HepG2 (cell line): ENCODE measurements around the gene C6orf62. TPM values are rescaled to one million over a fixed set of nuclear protein-coding genes. Genes with fewer than 3 reads are reported as not detected.

Experiments used
- ARHGAP35 ChIP-seq: sonication (generic); formaldehyde crosslinking; IDR thresholded peaks from 2 replicates; pipeline ENCODE4 v1.9.0; 2022; ENCODE audit warnings: mild to moderate bottlenecking, inconsistent platforms, moderate library complexity, missing genetic modification reagents, borderline replicate concordance
- BORCS8-MEF2B ChIP-seq: sonication (generic); formaldehyde crosslinking; IDR thresholded peaks from 2 replicates; pipeline ENCODE4 v1.8.0; 2022; ENCODE audit warnings: mild to moderate bottlenecking, missing genetic modification reagents
- CHCHD3 ChIP-seq: sonication (generic); formaldehyde crosslinking; IDR thresholded peaks from 2 replicates; pipeline ENCODE4 v1.8.0; 2022; ENCODE audit warnings: mild to moderate bottlenecking, missing genetic modification reagents, moderate library complexity
- MAFF ChIP-seq: IDR thresholded peaks from 2 replicates; pipeline ENCODE4 v1.6.1; 2011; ENCODE audit warnings: low read depth, low read length, improper control_type of control experiment
- NR2F6 ChIP-seq, 2 experiments: IDR thresholded peaks; 2 replicates each; pipeline ENCODE4 v1.6.1; 2016; ENCODE audit warnings: antibody characterized with exemption in 1 of 2, mild to moderate bottlenecking in 1 of 2
- PHF21A ChIP-seq: sonication (generic); formaldehyde crosslinking; IDR thresholded peaks from 2 replicates; pipeline ENCODE4 v1.5.0; 2020; ENCODE audit warnings: mild to moderate bottlenecking, missing genetic modification reagents
- PHF5A ChIP-seq: IDR thresholded peaks from one replicate; pipeline ENCODE4 v1.6.1; 2018; ENCODE audit warnings: low read depth, missing genetic modification reagents; ENCODE audit not compliant: unreplicated experiment
- RBM22 ChIP-seq: fragments of 200-400 bp; formaldehyde crosslinking; optimal IDR thresholded peaks from 2 replicates; pipeline ENCODE3; 2017; ENCODE audit warnings: mild to moderate bottlenecking, low read length, moderate library complexity
- REXO4 ChIP-seq: sonication (generic); formaldehyde crosslinking; IDR thresholded peaks from 2 replicates; pipeline ENCODE4 v1.8.0; 2022; ENCODE audit warnings: missing genetic modification reagents, mild to moderate bottlenecking, borderline replicate concordance
- RXRB ChIP-seq: IDR thresholded peaks from 2 replicates; pipeline ENCODE4 v1.6.1; 2016; ENCODE audit warnings: borderline replicate concordance, missing genetic modification reagents, missing compliant biosample characterization
- SMARCC2 ChIP-seq: fragments of 450-650 bp; IDR thresholded peaks from 2 replicates; pipeline ENCODE4 v1.6.1; 2017; ENCODE audit warnings: antibody characterized with exemption, mild to moderate bottlenecking
- SMARCE1 ChIP-seq: fragments of 450-650 bp; IDR thresholded peaks from 2 replicates; pipeline ENCODE4 v1.6.1; 2017; ENCODE audit warnings: borderline replicate concordance
- TBX2 ChIP-seq: sonication (generic); formaldehyde crosslinking; IDR thresholded peaks from 2 replicates; pipeline ENCODE4 v1.5.0; 2020; ENCODE audit warnings: missing genetic modification reagents, mild to moderate bottlenecking, borderline replicate concordance
- ZNF101 ChIP-seq: sonication (generic); formaldehyde crosslinking; IDR thresholded peaks from 2 replicates; pipeline ENCODE4 v1.4.0; 2020; ENCODE audit warnings: mild to moderate bottlenecking, low read depth, missing genetic modification reagents, borderline replicate concordance
- ZNF20 ChIP-seq: sonication (generic); formaldehyde crosslinking; IDR thresholded peaks from 2 replicates; pipeline ENCODE4 v1.4.0; 2020; ENCODE audit warnings: mild to moderate bottlenecking, moderate library complexity, missing genetic modification reagents
- ZNF24 ChIP-seq: fragments of 450-650 bp; IDR thresholded peaks from 2 replicates; pipeline ENCODE4 v1.6.1; 2017; ENCODE audit warnings: antibody characterized with exemption, mild to moderate bottlenecking
- ZNF33A ChIP-seq: sonication (generic); formaldehyde crosslinking; IDR thresholded peaks from 2 replicates; pipeline ENCODE4 v1.5.1; 2020; ENCODE audit warnings: missing genetic modification reagents, mild to moderate bottlenecking, moderate library complexity, borderline replicate concordance
- ZNF484 ChIP-seq: sonication (generic); formaldehyde crosslinking; IDR thresholded peaks from 2 replicates; pipeline ENCODE4 v1.5.1; 2020; ENCODE audit warnings: mild to moderate bottlenecking, low read depth, missing genetic modification reagents, borderline replicate concordance
- ZNF562 ChIP-seq: sonication (generic); formaldehyde crosslinking; IDR thresholded peaks from 2 replicates; pipeline ENCODE4 v1.8.0; 2022; ENCODE audit warnings: missing genetic modification reagents, borderline replicate concordance
- ZNF605 ChIP-seq: sonication (generic); formaldehyde crosslinking; IDR thresholded peaks from 2 replicates; pipeline ENCODE4 v1.8.0; 2022; ENCODE audit warnings: mild to moderate bottlenecking, missing genetic modification reagents
- ZNF629 ChIP-seq: sonication (generic); formaldehyde crosslinking; conservative IDR thresholded peaks from 2 replicates; pipeline ENCODE4 v1.5.0; 2020; ENCODE audit warnings: missing genetic modification reagents
- ZNF775 ChIP-seq: sonication (generic); formaldehyde crosslinking; IDR thresholded peaks from 2 replicates; pipeline ENCODE4 v1.4.0; 2020; ENCODE audit warnings: missing genetic modification reagents, mild to moderate bottlenecking, moderate library complexity, borderline replicate concordance
- polyA plus RNA-seq, 8 experiments: library from polyadenylated mRNA; depleted of rRNA in 3 of 8; stranded (reverse) in 7 of 8; unstranded in 1 of 8; fragments of >200 nt; fragmentation: Illumina TruSeq in 4 of 8; extraction: Trizol in 4 of 8; gene quantifications; 2 replicates each; pipeline versions ENCODE4 v1.2.1 to v1.2.3, GENCODE V29; 2011 to 2016; ENCODE audit warnings: low read depth in 4 of 8, missing spikeins in 1 of 8, mixed read lengths in 1 of 8; ENCODE audit not compliant: insufficient read depth in 1 of 8
- total RNA-seq, 5 experiments: library from RNA; depleted of rRNA; stranded (reverse); fragments of >200 nt; fragmentation: Illumina TruSeq; extraction: Trizol; gene quantifications; 2 replicates each; pipeline ENCODE4 v1.2.3, GENCODE V29; 2016; ENCODE audit warnings: low read depth in 1 of 5
- TF ChIP-seq, protein P1 (sequence below): sonication (generic); formaldehyde crosslinking; conservative IDR thresholded peaks from 2 replicates; pipeline ENCODE4 v1.5.0; 2020; ENCODE audit warnings: missing genetic modification reagents
- TF ChIP-seq, protein P2 (sequence below): sonication (generic); formaldehyde crosslinking; conservative IDR thresholded peaks from 2 replicates; pipeline ENCODE4 v1.4.0; 2020; ENCODE audit warnings: mild to moderate bottlenecking, missing genetic modification reagents, moderate library complexity
- TF ChIP-seq, protein P3 (sequence below): sonication (generic); formaldehyde crosslinking; IDR thresholded peaks from 2 replicates; pipeline ENCODE4 v1.8.0; 2022; ENCODE audit warnings: mild to moderate bottlenecking, missing genetic modification reagents, moderate library complexity

Gene C6orf62
- total and polyA plus RNA-seq, 2 of the 13 experiments (the other 11 are each of a cell fraction or from before 2014, with no cell fraction given) = 54.8 to 90.4 TPM

DNA sequence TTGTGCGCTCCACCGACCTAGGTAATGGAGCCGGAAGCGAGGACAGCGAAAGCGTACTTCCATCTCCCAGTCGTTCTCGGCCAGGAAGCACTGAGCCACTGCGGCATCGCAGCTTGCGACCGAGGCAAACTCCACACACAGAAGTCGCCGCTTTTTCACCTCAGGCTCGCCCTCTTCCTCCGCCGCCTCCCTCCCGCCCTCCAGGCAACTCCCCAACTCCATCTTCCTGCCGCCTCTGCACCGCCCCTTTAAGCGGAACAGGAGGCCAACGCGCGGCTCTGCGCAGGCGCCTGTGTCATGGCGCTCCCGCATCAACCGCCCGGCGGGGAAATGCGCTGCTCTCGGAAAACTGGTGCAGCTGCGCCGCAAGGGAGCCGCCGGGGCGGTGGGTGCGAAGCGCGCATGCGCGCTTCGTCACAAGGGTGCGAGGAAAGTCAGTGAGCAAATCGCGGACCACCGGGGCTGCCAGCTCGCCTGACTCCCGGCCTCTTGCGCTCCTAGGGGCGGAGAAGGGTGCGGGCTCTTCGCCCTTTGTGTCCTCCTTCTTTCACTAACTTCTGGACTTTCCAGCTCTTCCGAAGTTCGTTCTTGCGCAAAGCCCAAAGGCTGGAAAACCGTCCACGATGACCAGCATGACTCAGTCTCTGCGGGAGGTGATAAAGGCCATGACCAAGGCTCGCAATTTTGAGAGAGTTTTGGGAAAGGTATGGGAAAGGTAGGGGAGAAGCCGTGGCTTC is 52.1 kb downstream of the C6orf62 start, which contains the start of the genes ACOT13 and TDP2 (continued):
- TF ChIP-seq ZNF101 (no peak), RBM22 (peak; percentile 65), NR2F6 (IDR thresholded peaks at IDR 0.05) (0 out of 2 replicates have a peak, but pooled peaks have one; percentile 22), NR2F6 (CRISPR knock-in tag; IDR thresholded peaks at IDR 0.05) (peak; percentile 58; the same call in 1 of the 2 replicates), ZNF484 (CRISPR knock-in tag) (no peak), RXRB (CRISPR knock-in tag) (peak; percentile 76), SMARCC2 (peak; percentile 37; the same call in 1 of the 2 replicates), ZNF775 (CRISPR knock-in tag) (no peak; the same call in 1 of the 2 replicates), ZNF20 (CRISPR knock-in tag) (no peak), ZNF562 (CRISPR knock-in tag) (no peak), PHF5A (CRISPR knock-in tag) (peak; percentile 93), MAFF (0 out of 2 replicates have a peak, but pooled peaks have one; percentile 4), ZNF33A (CRISPR knock-in tag) (peak; percentile 97; the same call in 1 of the 2 replicates), SMARCE1 (no peak), PHF21A (CRISPR knock-in tag) (peak; percentile 96), CHCHD3 (CRISPR knock-in tag) (peak; percentile 89; the same call in 1 of the 2 replicates), ARHGAP35 (CRISPR knock-in tag) (peak; percentile 75; the same call in 1 of the 2 replicates), ZNF629 (CRISPR knock-in tag) (0 out of 2 replicates have a peak, but pooled peaks have one; percentile 39), TBX2 (CRISPR knock-in tag) (peak; percentile 90), ZNF605 (CRISPR knock-in tag) (peak; percentile 91), REXO4 (CRISPR knock-in tag) (no peak), BORCS8-MEF2B (CRISPR knock-in tag) (no peak), ZNF24 (no peak)
- TF ChIP-seq, protein P1, sequence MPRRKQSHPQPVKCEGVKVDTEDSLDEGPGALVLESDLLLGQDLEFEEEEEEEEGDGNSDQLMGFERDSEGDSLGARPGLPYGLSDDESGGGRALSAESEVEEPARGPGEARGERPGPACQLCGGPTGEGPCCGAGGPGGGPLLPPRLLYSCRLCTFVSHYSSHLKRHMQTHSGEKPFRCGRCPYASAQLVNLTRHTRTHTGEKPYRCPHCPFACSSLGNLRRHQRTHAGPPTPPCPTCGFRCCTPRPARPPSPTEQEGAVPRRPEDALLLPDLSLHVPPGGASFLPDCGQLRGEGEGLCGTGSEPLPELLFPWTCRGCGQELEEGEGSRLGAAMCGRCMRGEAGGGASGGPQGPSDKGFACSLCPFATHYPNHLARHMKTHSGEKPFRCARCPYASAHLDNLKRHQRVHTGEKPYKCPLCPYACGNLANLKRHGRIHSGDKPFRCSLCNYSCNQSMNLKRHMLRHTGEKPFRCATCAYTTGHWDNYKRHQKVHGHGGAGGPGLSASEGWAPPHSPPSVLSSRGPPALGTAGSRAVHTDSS (CRISPR knock-in tag) = no peak
- TF ChIP-seq, protein P2, sequence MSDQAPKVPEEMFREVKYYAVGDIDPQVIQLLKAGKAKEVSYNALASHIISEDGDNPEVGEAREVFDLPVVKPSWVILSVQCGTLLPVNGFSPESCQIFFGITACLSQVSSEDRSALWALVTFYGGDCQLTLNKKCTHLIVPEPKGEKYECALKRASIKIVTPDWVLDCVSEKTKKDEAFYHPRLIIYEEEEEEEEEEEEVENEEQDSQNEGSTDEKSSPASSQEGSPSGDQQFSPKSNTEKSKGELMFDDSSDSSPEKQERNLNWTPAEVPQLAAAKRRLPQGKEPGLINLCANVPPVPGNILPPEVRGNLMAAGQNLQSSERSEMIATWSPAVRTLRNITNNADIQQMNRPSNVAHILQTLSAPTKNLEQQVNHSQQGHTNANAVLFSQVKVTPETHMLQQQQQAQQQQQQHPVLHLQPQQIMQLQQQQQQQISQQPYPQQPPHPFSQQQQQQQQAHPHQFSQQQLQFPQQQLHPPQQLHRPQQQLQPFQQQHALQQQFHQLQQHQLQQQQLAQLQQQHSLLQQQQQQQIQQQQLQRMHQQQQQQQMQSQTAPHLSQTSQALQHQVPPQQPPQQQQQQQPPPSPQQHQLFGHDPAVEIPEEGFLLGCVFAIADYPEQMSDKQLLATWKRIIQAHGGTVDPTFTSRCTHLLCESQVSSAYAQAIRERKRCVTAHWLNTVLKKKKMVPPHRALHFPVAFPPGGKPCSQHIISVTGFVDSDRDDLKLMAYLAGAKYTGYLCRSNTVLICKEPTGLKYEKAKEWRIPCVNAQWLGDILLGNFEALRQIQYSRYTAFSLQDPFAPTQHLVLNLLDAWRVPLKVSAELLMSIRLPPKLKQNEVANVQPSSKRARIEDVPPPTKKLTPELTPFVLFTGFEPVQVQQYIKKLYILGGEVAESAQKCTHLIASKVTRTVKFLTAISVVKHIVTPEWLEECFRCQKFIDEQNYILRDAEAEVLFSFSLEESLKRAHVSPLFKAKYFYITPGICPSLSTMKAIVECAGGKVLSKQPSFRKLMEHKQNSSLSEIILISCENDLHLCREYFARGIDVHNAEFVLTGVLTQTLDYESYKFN (CRISPR knock-in tag) = peak; percentile 81
- TF ChIP-seq, protein P3, sequence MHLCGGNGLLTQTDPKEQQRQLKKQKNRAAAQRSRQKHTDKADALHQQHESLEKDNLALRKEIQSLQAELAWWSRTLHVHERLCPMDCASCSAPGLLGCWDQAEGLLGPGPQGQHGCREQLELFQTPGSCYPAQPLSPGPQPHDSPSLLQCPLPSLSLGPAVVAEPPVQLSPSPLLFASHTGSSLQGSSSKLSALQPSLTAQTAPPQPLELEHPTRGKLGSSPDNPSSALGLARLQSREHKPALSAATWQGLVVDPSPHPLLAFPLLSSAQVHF (CRISPR knock-in tag) = peak; percentile 38; the same call in 1 of the 2 replicates
